Measurements from ENCODE around the gene KLHL10.

DNA sequence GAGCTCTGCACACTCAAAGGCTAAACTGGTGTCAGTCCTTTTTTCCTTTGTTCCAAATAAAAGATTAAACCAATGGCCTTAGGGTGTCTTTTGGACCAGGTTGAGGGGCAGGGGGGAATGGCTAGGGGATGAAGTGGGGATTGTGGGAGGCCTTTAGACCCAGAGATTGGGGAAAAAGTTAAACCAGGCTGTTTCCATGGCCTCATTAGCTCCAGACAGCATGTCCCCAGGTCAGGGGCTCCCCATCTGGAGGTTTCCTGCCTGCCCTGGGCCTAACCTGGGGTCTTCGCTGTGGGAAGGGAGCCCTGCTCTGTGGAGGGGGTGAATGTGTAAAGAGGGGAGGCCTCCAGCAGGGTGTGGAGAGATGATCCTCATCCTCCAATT lies 14.5 kb upstream of the KLHL10 start:
- TF ChIP-seq, protein P1, sequence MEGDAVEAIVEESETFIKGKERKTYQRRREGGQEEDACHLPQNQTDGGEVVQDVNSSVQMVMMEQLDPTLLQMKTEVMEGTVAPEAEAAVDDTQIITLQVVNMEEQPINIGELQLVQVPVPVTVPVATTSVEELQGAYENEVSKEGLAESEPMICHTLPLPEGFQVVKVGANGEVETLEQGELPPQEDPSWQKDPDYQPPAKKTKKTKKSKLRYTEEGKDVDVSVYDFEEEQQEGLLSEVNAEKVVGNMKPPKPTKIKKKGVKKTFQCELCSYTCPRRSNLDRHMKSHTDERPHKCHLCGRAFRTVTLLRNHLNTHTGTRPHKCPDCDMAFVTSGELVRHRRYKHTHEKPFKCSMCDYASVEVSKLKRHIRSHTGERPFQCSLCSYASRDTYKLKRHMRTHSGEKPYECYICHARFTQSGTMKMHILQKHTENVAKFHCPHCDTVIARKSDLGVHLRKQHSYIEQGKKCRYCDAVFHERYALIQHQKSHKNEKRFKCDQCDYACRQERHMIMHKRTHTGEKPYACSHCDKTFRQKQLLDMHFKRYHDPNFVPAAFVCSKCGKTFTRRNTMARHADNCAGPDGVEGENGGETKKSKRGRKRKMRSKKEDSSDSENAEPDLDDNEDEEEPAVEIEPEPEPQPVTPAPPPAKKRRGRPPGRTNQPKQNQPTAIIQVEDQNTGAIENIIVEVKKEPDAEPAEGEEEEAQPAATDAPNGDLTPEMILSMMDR (IDR thresholded peaks at IDR 0.05 in 8 of 11, conservative IDR thresholded peaks at IDR 0.05 in 3 of 11): no peak
- no peak for TF ChIP-seq POLR2A (IDR thresholded peaks at IDR 0.05)
